Cardiac septum (tissue), 1 donor: ENCODE data around the gene NUP214. TPM values are rescaled to one million over a fixed set of nuclear protein-coding genes. Genes with fewer than 3 reads are reported as not detected.
A peak's percentile ranks its signal among the peaks of the same experiment; 100 is the strongest.
"Not testable (repeated sequence)": the region's sequence is repeated elsewhere in the genome, so short reads cannot be mapped to it uniquely, and the experiment has no call there.

Experiments
- DNase-seq: peaks from one replicate; pipeline ENCODE4 v3.0.0-alpha.2; 2020; ENCODE audit warnings: low spot score
- intact Hi-C: fragments of 100-400 bp; cut with DNase I; formaldehyde crosslinking; loops from one replicate; pipeline ENCODE4 v1.14.0; 2022
- total RNA-seq: library from RNA; stranded (reverse); fragmentation: NEBNext Ultra II Directional; extraction: Animal tissue kit (Norgen Biotek cat#: 25700); gene quantifications from one replicate; pipeline ENCODE4 v1.2.1, GENCODE V29; 2021
- donor health status: DM: no; HTN: no; CAD: no.

The NUP214 gene
- total RNA-seq, 1 donor from 2014 or later, result 22.9 TPM

- no peak for DNase-seq
These were observed 29.6 kb upstream of the NUP214 start for GRCh38 chr9:131095666-131096268.

GRCh38 chr9:131096269-131097125, 28.9 kb upstream of the NUP214 start, which contains the start of gene AIF1L:
TSS of gene AIF1L (plus strand) at chr9:131096531. CDS start at chr9:131096630, 99 bp downstream.
- no peak for DNase-seq
- intact Hi-C loops, result no loop called here

More at GRCh38 chr9:131095666-131096268, 29.6 kb upstream of the NUP214 start:
- intact Hi-C loops, result no loop called here

DNA sequence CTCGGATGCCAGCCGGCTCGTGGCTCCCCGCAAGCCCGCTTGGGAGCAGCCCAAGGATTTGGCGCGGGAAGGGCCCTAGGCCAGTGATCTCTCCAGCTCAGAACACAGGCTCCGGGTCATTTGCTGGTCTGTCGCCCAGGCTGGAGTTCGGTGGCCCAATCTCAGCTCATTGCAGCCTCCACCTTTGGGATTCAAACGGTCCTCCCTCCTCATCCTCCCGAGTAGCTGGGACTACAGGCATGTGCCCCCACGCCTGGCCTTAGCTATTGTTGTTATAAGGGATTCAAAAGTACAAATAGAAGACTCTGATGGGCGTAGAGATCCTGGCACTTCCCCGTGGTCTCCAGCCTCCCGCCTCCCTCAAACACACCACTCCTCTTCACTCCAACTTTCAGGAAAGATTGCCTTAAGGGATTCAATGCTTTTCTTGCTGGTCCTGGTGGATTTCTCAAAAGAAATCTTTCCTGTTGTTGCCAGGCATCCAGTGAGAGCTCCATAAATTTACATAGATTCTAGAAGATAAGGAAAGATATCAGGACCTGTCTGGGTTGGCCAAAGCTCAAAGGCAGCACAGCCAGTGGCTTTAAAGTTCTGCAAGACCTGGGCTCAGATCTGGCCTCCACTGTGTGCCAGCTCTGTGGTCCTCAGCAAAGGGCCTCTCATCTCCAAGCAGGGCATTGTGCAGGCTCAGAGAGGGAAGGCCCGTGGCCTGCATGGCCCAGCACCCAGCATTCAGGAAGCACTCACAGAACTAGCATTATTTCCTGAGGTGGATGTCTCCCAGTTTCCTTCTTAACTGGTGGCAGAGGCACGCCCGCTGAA, 28.0 kb upstream of the NUP214 start:
- intact Hi-C loops, result no loop called here

GRCh38 chr9:131097948-131098278, 27.5 kb upstream of the NUP214 start:
- DNase-seq, result no peak
- intact Hi-C loops, result no loop called here

More for the DNA sequence above, 28.0 kb upstream of the NUP214 start:
- no peak for DNase-seq

- no peak for DNase-seq
- intact Hi-C loops, result no loop called here
These were observed 26.8 kb upstream of the NUP214 start for GRCh38 chr9:131098391-131099101.

DNA sequence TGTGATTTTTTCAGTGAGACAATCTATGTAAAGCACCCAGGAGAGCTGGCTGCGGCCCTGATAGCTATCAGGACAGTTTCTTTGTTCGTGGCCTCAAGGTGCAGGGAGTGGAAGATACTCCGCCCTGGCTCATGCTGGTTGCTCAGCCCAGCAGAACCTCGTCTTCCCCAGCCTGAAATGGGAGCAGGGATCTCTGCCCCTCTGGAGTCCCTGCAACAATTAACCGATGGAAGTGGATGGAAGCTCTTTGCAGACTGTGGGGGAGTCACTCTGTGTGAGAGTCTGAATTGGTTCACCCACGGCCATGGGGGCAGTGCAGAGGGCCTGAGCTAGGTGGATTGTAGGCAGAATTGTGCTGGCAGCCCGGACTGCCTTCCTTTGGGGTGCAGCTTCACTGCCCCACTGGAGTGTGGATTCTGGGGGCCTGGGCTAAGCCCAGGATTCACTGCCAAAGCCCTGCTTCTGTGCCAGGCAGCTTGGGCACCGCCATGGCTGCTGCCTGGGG, 26.2 kb upstream of the NUP214 start:
- DNase-seq, result no peak
- intact Hi-C loops, result no loop called here

DNA sequence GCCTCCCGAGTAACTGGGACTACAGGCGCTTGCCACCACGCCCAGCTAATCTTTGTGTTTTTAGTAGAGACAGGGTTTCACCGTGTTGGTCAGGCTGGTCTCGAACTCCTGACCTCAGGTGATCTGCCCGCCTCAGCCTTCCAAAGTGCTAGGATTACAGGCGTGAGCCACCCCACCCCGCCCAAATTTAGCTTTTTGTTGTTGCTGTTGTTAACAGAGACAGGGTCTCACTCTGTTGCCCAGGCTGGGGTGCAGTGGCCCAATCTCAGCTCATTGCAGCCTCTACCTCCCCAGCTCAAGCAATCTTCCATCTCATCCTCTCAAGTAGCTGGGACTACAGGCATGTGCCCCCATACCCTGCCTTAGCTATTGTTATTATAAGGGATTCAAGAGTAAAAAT, 25.5 kb upstream of the NUP214 start:
- DNase-seq, intact Hi-C loops: not testable (repeated sequence)

GRCh38 chr9:131100445-131100844, 24.9 kb upstream of the NUP214 start:
- intact Hi-C loops, result no loop called here
- DNase-seq, result no peak

DNA sequence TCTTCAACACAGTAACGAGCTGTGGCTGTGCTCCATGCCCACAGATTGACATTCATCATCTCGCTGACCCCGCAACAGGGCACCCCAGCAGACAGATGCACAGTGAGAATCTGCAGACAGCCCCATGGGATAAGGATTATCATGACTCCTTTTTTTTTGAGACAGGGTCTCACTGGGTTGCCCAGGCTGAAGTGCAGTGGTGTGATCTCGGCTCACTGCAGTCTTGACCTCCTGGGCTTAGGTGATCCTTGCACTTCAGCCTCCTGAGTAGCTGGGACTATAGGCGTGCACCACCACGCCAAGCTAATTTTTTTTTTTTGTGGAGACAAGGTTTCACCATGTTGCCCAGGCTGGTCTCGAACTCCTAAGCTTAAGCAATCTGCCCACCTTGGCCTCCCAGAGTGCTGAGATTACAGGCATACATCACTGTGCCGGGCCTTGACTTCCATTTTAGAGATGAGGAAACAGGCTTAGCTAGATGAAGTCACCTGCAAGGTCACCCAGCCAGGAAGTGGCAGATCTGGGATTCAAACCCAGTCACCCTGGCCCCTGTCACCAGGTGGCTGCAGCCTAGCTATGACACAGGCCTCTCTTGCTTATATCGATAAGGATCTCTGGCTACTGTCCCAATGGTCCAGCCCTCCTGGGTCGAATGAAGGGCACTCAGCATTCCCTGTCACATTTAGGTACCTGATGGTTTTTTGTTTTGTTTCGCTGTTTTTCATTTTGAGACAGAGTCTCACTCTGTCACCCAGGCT, 24.0 kb upstream of the NUP214 start:
- intact Hi-C loops, result no loop called here
- no peak for DNase-seq

DNA sequence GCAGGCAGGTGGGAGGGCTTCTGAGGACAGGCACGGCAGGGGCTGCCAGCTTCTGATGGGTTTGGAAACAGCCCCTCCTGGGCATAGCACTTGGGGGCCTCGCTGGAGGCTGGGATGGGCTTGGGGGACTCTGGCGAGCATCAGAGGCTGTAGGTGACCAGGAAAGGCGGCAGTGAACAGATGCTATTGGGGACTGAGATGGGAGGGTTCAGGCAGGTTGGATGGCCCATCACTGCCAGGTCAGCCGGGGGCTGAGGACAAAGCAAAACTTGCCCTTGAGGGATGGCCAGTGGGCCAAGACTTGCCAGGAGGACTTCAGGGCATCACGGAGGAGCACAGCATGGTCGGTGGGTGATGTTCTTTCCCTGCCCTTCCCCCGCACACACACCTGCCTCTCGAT, 22.4 kb upstream of the NUP214 start:
- intact Hi-C loops, result no loop called here
- DNase-seq, result no peak

DNA sequence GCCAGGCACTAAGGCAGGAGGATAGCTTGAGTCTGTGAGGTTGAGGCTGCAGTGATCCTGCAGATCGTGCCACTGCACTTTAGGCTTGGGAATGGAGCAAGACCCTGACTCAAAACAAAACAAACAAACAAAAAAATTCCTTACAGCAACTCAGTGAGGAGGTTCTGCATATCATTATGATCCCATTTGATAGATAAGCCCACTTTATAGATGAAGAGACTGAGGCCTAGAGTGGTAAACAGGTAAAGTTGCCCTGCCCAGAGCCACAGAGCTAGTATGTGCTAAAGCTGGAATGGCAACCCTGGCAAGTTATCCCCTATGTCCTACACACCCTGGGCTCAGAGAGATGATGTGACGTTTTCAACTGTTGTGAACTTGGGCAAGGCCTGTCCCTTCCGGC, 21.9 kb upstream of the NUP214 start:
- intact Hi-C loops, result no loop called here
- no peak for DNase-seq

GRCh38 chr9:131104016-131104740, 21.2 kb upstream of the NUP214 start:
- intact Hi-C loops, result no loop called here
- DNase-seq, result no peak

DNA sequence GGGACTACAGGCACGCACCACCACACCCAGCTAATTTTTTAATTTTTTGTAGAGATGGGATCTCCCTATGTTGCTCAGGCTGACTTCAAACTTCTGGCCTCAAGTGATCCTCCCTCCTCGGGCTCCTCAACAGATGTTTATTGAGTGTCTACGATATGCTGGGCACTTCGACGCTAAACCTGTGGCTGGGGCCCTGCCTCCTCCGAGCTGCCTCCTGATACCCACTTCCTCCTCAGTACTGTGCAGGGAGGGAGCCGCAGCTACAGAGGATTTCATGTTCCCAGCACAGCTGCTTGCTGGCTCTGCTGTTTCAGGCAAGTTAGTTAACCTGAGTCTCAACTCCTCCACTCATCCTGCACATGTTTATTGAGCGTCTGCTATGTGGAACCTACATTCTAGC, 19.4 kb upstream of the NUP214 start:
- intact Hi-C loops, result no loop called here
- DNase-seq, result no peak

DNA sequence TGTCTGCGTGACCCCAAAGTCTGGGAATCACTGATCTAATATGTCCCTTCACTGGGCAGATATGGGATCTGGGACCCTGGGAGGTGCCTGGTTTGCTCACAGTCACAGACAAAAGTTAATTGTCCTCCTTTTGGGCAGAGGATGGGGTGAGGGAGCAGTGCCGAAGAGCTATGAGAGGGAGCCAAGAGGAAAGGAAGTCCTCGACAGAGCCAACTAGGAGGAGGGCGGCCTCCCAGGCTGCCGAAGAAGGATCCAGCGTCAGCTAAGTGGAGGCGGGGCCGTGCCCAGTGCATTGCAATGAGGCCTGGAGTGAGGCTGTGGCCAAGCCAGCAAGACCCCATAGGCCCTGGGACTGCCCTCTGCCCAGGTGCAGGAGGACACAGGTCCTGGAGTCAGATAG, 17.6 kb upstream of the NUP214 start:
- no peak for DNase-seq
- intact Hi-C loops, result no loop called here

DNA sequence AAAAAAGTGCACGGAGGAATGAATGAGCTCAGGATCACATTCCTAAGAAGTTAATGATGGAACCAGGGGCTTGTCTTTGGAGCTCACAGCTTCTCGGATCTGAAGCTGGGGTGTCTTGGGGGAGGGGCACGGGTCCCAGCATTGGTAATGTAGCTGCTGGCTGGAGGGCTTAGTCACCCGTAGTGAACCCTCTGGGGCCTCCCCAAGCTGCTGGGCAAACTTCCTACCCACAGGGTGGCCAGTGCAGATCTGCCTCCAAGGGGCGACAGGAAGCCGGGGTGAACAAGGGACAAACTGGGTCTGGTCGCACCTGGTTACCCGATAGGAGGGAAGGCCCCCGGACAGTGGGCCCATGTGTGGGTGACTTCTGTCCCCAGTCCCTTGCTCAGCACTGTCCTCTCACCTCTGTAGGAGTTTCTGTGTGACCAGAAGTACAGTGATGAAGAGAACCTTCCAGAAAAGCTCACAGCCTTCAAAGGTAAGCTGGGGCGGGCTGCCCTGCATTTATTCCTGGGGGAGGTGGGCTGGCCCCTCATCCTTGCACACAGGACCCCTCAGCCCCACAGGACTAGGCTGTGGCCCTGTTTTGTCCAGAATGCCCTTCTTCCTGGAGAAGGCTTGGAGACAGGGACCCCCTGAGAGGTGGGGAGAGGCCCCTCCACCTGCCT, 14.1 kb upstream of the NUP214 start:
- intact Hi-C loops, result no loop called here

DNA sequence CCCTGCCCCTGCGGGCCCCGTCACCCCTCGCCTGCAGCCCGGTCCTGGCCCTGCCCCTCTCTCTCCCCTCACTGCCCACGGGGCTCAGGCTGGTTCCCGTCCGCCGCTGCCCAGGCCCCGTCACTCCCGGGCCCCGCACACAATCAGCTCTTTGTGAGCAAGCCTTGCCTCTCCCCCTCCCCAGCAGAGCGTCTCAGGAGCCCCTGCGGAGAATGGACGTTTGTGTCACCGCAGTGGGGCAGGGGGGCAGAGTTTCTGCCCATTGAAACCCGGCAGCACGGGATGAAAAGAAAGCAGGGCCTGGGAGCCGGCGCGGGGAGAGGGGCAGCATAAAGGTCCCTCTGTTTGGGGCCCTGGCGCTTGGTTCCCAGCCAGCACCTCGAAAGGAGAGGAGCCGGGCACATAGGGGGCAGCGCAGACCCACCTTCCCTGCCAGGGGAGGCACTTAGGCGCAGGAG, 13.5 kb upstream of the NUP214 start:
- intact Hi-C loops, result no loop called here
- peak; percentile 67 for DNase-seq

More for the DNA sequence above, 14.1 kb upstream of the NUP214 start:
- no peak for DNase-seq

DNA sequence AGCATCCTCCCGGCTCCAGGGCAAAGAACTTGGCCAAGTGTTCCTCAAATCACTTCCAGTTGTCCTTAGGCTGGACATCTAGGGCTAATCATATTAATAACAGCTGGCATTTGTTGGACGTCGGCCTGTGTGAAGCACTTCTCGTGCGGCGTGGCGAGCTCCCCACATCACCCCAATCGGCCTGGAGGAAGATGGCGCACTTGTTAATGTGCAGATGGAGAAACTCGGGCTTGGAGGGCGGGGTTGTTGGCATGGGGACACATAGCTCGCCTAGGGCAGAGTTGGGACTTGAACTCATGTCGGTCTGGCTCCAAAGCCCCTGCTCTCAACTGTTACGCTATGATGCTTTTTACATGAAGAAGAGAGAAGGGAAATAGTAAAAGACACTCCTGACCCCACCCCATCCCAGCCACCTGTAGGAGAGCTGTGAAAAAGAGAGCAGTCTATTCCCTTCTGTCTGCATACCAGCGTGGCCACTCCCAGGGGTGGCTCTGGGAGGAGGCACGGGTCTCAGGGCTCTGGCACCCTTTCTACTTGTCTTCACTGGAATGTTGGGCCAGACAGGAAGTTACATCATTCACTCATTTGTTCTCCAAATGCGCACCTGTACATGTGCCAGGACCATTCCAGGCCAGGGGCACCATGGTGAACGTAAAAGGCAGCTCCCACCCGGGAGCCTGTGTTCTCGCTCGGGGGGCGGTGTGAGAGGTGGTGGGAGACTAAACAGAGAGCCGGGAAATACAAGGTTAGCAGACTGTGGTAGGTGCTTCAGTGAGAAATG, 12.8 kb upstream of the NUP214 start:
- DNase-seq, result peak; percentile 35
- intact Hi-C loops, result no loop called here
